NB4 (cell line): ENCODE results near the gene SCAMP1.

Experiments
- DNase-seq: peaks from one replicate; pipeline ENCODE4 v3.0.0; 2010; ENCODE audit warnings: low read depth
- H3K4me3 ChIP-seq: one replicate; pipeline ENCODE4 v1.5.1; 2011; ENCODE audit warnings: mild to moderate bottlenecking, low read depth, low read length, moderate library complexity
- CTCF ChIP-seq: IDR thresholded peaks from one replicate; pipeline ENCODE4 v1.5.1; 2012; ENCODE audit warnings: low read depth, low read length
- MAX ChIP-seq: IDR thresholded peaks from 2 replicates; pipeline ENCODE4 v1.6.1; 2011; ENCODE audit warnings: low read depth, low read length
- MYC ChIP-seq: IDR thresholded peaks from 2 replicates; pipeline ENCODE4 v1.6.1; 2011; ENCODE audit warnings: low read depth, low read length
- POLR2A ChIP-seq: IDR thresholded peaks from 2 replicates; pipeline ENCODE4 v1.6.1; 2011; ENCODE audit warnings: mild to moderate bottlenecking; ENCODE audit not compliant: insufficient read length; ENCODE audit errors: extremely low read depth

SCAMP1 gene

DNA sequence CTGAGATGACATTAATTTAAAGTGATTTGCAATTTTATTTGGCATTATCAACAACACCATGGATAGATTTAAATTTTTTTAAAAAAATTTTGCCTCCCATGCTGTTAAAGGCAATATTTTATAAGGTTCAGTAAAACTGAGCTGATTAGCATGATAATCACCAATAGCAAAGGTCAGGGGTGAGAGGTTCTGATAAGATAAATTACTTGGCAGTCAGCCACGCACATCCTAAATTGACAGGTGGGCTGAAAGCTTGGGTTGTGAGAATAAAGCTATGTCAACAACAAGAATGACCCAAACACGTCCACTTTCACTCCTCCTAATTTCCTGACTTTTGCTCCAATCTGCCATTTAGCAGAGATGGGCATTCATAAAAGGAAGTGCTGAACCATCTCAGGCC, 161.0 kb downstream of the SCAMP1 start:
- H3K4me3 ChIP-seq = no peak overlapping the region
- TF ChIP-seq MAX = no peak
- TF ChIP-seq POLR2A = no peak
- TF ChIP-seq CTCF = no peak
- TF ChIP-seq MYC = no peak
- no peak for DNase-seq

- DNase-seq = no peak
- H3K4me3 ChIP-seq = no peak overlapping the region
- TF ChIP-seq MAX = no peak
Observed at GRCh38 chr5:78522476-78523260, 162.3 kb downstream of the SCAMP1 start.

DNA sequence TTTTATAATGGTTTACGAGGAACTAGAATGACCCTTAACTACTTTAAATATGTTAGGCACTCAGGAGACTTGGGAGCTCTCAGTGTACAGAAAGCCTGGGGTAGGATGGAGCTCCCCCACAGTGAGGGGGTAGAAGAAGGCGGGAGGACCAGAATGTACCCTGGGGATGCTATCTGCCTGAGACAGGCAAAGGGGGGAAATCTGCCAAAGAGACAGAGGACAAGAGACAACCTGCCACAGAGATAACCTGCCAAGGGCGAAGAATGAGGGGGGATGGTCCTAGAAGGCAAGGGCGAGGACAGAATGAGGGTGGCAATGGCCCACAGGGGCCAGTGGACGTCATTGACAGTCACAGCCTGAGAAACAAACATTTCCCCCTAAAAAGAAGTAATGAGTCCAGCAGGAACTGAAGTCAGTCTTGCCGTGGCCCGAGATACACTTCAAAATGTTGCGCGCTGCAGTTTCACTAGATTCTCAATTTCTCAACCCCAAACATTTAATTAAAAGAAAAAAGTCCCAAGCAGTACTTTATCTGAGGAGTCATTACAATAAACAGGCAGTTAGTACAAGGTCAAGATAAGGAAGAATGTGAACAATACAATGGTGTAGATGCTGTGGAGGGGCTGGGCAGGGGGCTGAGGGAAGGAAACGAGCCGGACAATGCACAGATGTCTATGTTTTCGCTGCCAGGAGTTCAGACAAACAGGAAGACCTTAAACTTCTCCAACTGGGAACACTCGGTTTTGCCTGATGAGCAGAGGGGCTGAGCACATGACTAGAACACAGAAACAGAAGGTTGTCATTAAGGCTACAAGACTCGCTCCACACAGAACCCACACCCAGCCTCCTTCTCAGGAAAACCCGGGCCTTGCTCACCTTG, 163.1 kb downstream of the SCAMP1 start:
- DNase-seq = no peak

GRCh38 chr5:78526049-78526525, 165.7 kb downstream of the SCAMP1 start:
- DNase-seq = no peak

More for the DNA sequence above, 163.1 kb downstream of the SCAMP1 start:
- H3K4me3 ChIP-seq = no peak overlapping the region
- TF ChIP-seq MYC (no peak), MAX (no peak), CTCF (no peak), POLR2A (no peak)

GRCh38 chr5:78527054-78527859, 166.8 kb downstream of the SCAMP1 start:
- H3K4me3 ChIP-seq = no peak overlapping the region
- TF ChIP-seq MYC (no peak), POLR2A (no peak), CTCF (no peak), MAX (no peak)
- no peak for DNase-seq

More at GRCh38 chr5:78526049-78526525, 165.7 kb downstream of the SCAMP1 start:
- TF ChIP-seq MAX (no peak), MYC (no peak), POLR2A (no peak), CTCF (no peak)
- no peak overlapping the region for H3K4me3 ChIP-seq
